Measurements from ENCODE around the gene MIPOL1.

Gene MIPOL1

GRCh38 chr14:37589715-37590427, 392.1 kb downstream of the MIPOL1 start:
- DNase-seq = no peak

- no peak for DNase-seq
These were observed 392.8 kb downstream of the MIPOL1 start for GRCh38 chr14:37590428-37591139.

- DNase-seq = no peak
These were observed 393.7 kb downstream of the MIPOL1 start for GRCh38 chr14:37591311-37591940.

GRCh38 chr14:37591941-37592481, 394.3 kb downstream of the MIPOL1 start:
- DNase-seq = no peak

GRCh38 chr14:37592482-37593408, 395.0 kb downstream of the MIPOL1 start:
- DNase-seq = no peak

- no peak for DNase-seq
These were observed 395.9 kb downstream of the MIPOL1 start for GRCh38 chr14:37593511-37594237.

GRCh38 chr14:37594238-37594970, 396.7 kb downstream of the MIPOL1 start:
- DNase-seq = peak; percentile 55 to 67

GRCh38 chr14:37594971-37595808, 397.5 kb downstream of the MIPOL1 start, which contains the start of the genes FOXA1 and TTC6:
Gene FOXA1, minus strand, starts transcription at chr14:37595249. Its CDS starts 277 bp downstream, at chr14:37594972.
Gene TTC6, plus strand, starts transcription at chr14:37595629. Its CDS starts 26,436 bp downstream, at chr14:37622065.
- peak in 1 of 2 donors; percentile 2 for DNase-seq

GRCh38 chr14:37595809-37596621, 398.3 kb downstream of the MIPOL1 start:
- DNase-seq = peak; percentile 16 to 27

GRCh38 chr14:37596790-37597472, 399.2 kb downstream of the MIPOL1 start:
- no peak for DNase-seq

- DNase-seq = no peak
These were observed 399.8 kb downstream of the MIPOL1 start for GRCh38 chr14:37597538-37597913.

- no peak for DNase-seq
These were observed 400.4 kb downstream of the MIPOL1 start for GRCh38 chr14:37597914-37598746.

- DNase-seq = no peak
These were observed 401.2 kb downstream of the MIPOL1 start for GRCh38 chr14:37598747-37599506.

- no peak for DNase-seq
These were observed 402.0 kb downstream of the MIPOL1 start for GRCh38 chr14:37599507-37600368.

Data from inflammatory macrophage treated with lipopolysaccharide for 1 hour (primary cell).